Sigmoid colon (tissue), 7 donors: Measurements from ENCODE around the gene IGSF21. TPM values are rescaled to one million over a fixed set of nuclear protein-coding genes. Genes with fewer than 3 reads are reported as not detected.

Experiments used
- DNase-seq: peaks from one replicate; pipeline ENCODE4 v3.0.0-alpha.2; 2019
- H3K27ac ChIP-seq, 4 donors: fragments of 200-600 bp; sonication (generic); one replicate each; pipeline ENCODE4 v1.5.1; 2016 to 2019; ENCODE audit warnings: mild to moderate bottlenecking in 1 of 4
- H3K27me3 ChIP-seq, 3 donors: fragments of 200-600 bp; sonication (generic); one replicate each; pipeline ENCODE4 v1.5.1; 2019; ENCODE audit warnings: mild to moderate bottlenecking in 1 of 3
- H3K36me3 ChIP-seq, 4 donors: fragments of 200-600 bp; sonication (generic); one replicate each; pipeline ENCODE4 v1.5.1; 2016 to 2019
- H3K4me1 ChIP-seq, 4 donors: fragments of 200-600 bp; sonication (generic); one replicate each; pipeline ENCODE4 v1.5.1; 2017 to 2019
- H3K4me3 ChIP-seq, 4 donors: fragments of 200-600 bp; sonication (generic); one replicate each; pipeline ENCODE4 v1.5.1; 2017 to 2019; ENCODE audit warnings: mild to moderate bottlenecking in 2 of 4, moderate library complexity in 1 of 4
- H3K9me3 ChIP-seq, 4 donors: fragments of 200-600 bp in 3 of 4; sonication (generic) in 3 of 4; one replicate each; pipeline versions ENCODE4 v1.5.1 to v1.6.1; 2013 to 2019
- CTCF ChIP-seq, 4 experiments: fragments of 450-650 bp in 3 of 4; fragments of 200-600 bp in 1 of 4; IDR thresholded peaks; one replicate each; pipeline ENCODE4 v1.5.1; 2016 to 2019; ENCODE audit warnings: antibody characterized with exemption in 4 of 4, mild to moderate bottlenecking in 3 of 4, moderate library complexity in 2 of 4
- EP300 ChIP-seq, 4 donors: sonication (generic); formaldehyde crosslinking; IDR thresholded peaks; one replicate each; pipeline ENCODE4 v1.6.1; 2017; ENCODE audit warnings: antibody characterized with exemption in 4 of 4
- POLR2A ChIP-seq, 2 donors: fragments of 450-650 bp; IDR thresholded peaks; one replicate each; pipeline ENCODE4 v1.6.1; 2016; ENCODE audit warnings: antibody characterized with exemption in 2 of 2, mild to moderate bottlenecking in 2 of 2, moderate library complexity in 2 of 2
- POLR2AphosphoS5 ChIP-seq, 4 donors: sonication (generic); formaldehyde crosslinking; IDR thresholded peaks; one replicate each; pipeline ENCODE4 v1.6.1; 2017; ENCODE audit warnings: antibody characterized with exemption in 4 of 4
- WGBS, 2 donors: extraction: QIAGEN DNeasy Blood & Tissue Kit; methylation state at CpG; one replicate each; pipeline ENCODE4 v1.1.7; 2013; 5-methylcytosine and 5-hydroxymethylcytosine counted together
- intact Hi-C: fragments of 100-400 bp; cut with DNase I; formaldehyde crosslinking; loops from one replicate; pipeline ENCODE4 v1.15.1; 2023
- polyA plus RNA-seq, 3 donors: library from polyadenylated mRNA; stranded (reverse); fragments of 200-250 nt; gene quantifications; one replicate each; pipeline ENCODE4 v1.2.3, GENCODE V29; 2013
- total RNA-seq, 4 donors: library from RNA; depleted of rRNA; stranded (reverse); fragments of >200 nt; gene quantifications; one replicate each; pipeline ENCODE4 v1.1.0, GENCODE V29; 2016
- donor health status: healthy with polysubstance abuse.
- donor health status: Bipolar disorder and iron deficiency.
- donor health status: healthy.

The IGSF21 gene
- total and polyA plus RNA-seq, 7 donors: 0.55 to 2.6 (median 1.1) TPM; not detected in 2

DNA sequence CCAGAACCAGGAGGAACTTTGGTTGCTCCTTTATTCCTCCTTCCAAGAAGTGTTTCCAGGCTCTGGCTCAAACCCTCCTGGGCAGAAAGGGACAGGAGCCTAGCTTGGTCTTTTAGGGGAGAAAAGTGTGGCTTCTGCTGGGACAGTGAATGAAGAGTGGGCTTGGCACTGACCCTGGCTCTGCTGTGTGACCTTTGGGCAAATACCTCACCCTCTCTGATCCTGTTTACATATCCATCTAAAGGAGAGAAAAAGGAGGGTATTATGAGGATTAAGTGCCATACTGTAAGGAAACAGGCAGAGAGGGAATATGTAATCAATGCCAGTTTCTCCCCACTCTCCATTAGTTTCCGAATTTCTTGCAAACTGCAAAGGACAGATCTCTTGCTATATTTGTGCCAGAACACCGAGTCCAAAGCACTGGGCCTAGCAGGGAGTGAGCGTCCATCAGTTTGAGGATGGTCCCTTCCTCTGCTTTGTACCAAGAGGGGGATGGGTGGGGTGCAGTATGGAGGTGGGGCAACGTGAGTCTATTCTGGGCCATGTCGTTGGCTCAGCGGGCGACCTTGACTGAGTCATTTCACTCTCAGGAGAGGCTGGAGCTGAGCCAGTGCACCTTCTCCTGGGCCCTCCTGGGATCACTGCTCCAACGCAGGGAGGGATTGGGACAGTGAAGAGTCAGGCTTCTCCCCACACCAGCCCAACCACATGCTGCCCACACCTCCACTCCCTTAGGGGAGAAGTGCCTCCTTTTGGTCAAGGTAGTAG lies 38.4 kb downstream of the IGSF21 start:
- 31 to 59% methylated on average over 8 of the region's 8 CpGs for WGBS, 2 donors
- H3K36me3 ChIP-seq: no peaks in the 10 kb centered on the region
- H3K4me1 ChIP-seq: no peaks in the 10 kb centered on the region
- no peak for DNase-seq
- no peaks in the 10 kb centered on the region for H3K27me3 ChIP-seq
- intact Hi-C loops: no loop called here
- no peak overlapping the region for H3K4me3 ChIP-seq
- TF ChIP-seq EP300 (IDR thresholded peaks at IDR 0.05) (no peak), POLR2A (IDR thresholded peaks at IDR 0.05) (no peak), POLR2AphosphoS5 (IDR thresholded peaks at IDR 0.05) (no peak), CTCF (IDR thresholded peaks at IDR 0.05) (no peak)
- H3K9me3 ChIP-seq: no peaks in the 10 kb centered on the region
- no peak overlapping the region for H3K27ac ChIP-seq

- H3K4me1 ChIP-seq: no peaks in the 10 kb centered on the region
- H3K4me3 ChIP-seq: no peak overlapping the region
- 84 to 90% methylated on average over 10 of the region's 10 CpGs for WGBS, 2 donors
- no peak overlapping the region for H3K27ac ChIP-seq
- H3K27me3 ChIP-seq: no peaks in the 10 kb centered on the region
- no peak for TF ChIP-seq POLR2A (IDR thresholded peaks at IDR 0.05)
- no peak for TF ChIP-seq POLR2AphosphoS5 (IDR thresholded peaks at IDR 0.05)
- no peak for TF ChIP-seq EP300 (IDR thresholded peaks at IDR 0.05)
- TF ChIP-seq CTCF (IDR thresholded peaks at IDR 0.05): no peak
- H3K36me3 ChIP-seq: no peaks in the 10 kb centered on the region
- H3K9me3 ChIP-seq: no peaks in the 10 kb centered on the region
- intact Hi-C loops: no loop called here
- DNase-seq: no peak
These were observed 39.3 kb downstream of the IGSF21 start for GRCh38 chr1:18146886-18147285.

DNA sequence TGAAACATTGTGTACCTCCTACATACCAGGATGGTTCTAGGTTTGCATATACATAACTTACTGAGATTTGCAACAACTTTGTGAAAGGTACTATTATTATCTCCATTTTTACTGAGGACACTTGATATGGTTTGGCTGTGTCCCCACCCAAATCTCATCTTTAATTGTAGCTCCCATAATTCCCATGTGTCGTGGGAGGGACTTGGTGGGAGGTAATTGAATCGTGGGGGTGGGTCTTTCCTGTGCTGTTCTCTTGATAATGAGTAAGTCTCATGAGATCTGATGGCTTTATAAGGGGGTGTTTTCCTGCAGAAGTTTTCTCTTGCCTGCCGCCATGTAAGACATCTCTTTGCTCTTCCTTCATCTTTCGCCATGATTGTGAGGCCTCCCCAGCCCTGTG lies 40.1 kb downstream of the IGSF21 start:
- H3K4me3 ChIP-seq: no peak overlapping the region
- H3K27ac ChIP-seq: no peak overlapping the region
- WGBS, 2 donors: 84 to 91% methylated on average over 4 of the region's 4 CpGs
- TF ChIP-seq POLR2AphosphoS5 (IDR thresholded peaks at IDR 0.05): no peak
- TF ChIP-seq EP300 (IDR thresholded peaks at IDR 0.05): no peak
- TF ChIP-seq POLR2A (IDR thresholded peaks at IDR 0.05): no peak
- TF ChIP-seq CTCF (IDR thresholded peaks at IDR 0.05): no peak
- no peaks in the 10 kb centered on the region for H3K36me3 ChIP-seq
- intact Hi-C loops: no loop called here
- H3K9me3 ChIP-seq: no peaks in the 10 kb centered on the region
- DNase-seq: no peak
- H3K4me1 ChIP-seq: no peaks in the 10 kb centered on the region
- no peaks in the 10 kb centered on the region for H3K27me3 ChIP-seq

- H3K4me3 ChIP-seq: no peak overlapping the region
- no peaks in the 10 kb centered on the region for H3K27me3 ChIP-seq
- H3K27ac ChIP-seq: no peak overlapping the region
- no peaks in the 10 kb centered on the region for H3K4me1 ChIP-seq
- no peak for DNase-seq
- 57 to 73% methylated on average over 5 of the region's 5 CpGs for WGBS, 2 donors
- no peak for TF ChIP-seq EP300 (IDR thresholded peaks at IDR 0.05)
- no peak for TF ChIP-seq POLR2AphosphoS5 (IDR thresholded peaks at IDR 0.05)
- TF ChIP-seq CTCF (IDR thresholded peaks at IDR 0.05): no peak
- no peak for TF ChIP-seq POLR2A (IDR thresholded peaks at IDR 0.05)
- intact Hi-C loops: no loop called here
- H3K9me3 ChIP-seq: no peaks in the 10 kb centered on the region
- H3K36me3 ChIP-seq: no peaks in the 10 kb centered on the region
These were observed 40.9 kb downstream of the IGSF21 start for GRCh38 chr1:18148461-18148860.
